HepG2 (cell line): ENCODE results near the gene GGCT.

Source experiments
- CTCF ChIP-seq: sonication (generic); formaldehyde crosslinking; IDR thresholded peaks from 2 replicates; pipeline ENCODE4 v1.5.0; 2020; ENCODE audit warnings: mild to moderate bottlenecking, missing genetic modification reagents, moderate library complexity
- EZH2 ChIP-seq: conservative IDR thresholded peaks from 2 replicates; pipeline ENCODE4 v1.6.1; 2012; ENCODE audit warnings: mild to moderate bottlenecking, low read depth, low read length, moderate library complexity
- HOMEZ ChIP-seq: IDR thresholded peaks from 2 replicates; pipeline ENCODE4 v1.6.1; 2016; ENCODE audit warnings: low read depth
- MAFG ChIP-seq: sonication (generic); formaldehyde crosslinking; IDR thresholded peaks from 2 replicates; pipeline ENCODE4 v1.5.1; 2020; ENCODE audit warnings: mild to moderate bottlenecking, missing genetic modification reagents
- MEIS2 ChIP-seq: sonication (generic); formaldehyde crosslinking; IDR thresholded peaks from 2 replicates; pipeline ENCODE4 v1.9.0; 2021; ENCODE audit warnings: mild to moderate bottlenecking, missing genetic modification reagents
- PATZ1 ChIP-seq: sonication (generic); formaldehyde crosslinking; IDR thresholded peaks from 2 replicates; pipeline ENCODE4 v1.4.0; 2020; ENCODE audit warnings: missing genetic modification reagents
- REST ChIP-seq, 2 experiments: IDR thresholded peaks; 2 replicates each; pipeline ENCODE4 v1.6.1; 2011 to 2012; ENCODE audit warnings: low read length in 2 of 2, borderline replicate concordance in 1 of 2, low read depth in 1 of 2, mild to moderate bottlenecking in 1 of 2, moderate library complexity in 1 of 2
- SMC3 ChIP-seq: IDR thresholded peaks from 2 replicates; pipeline ENCODE4 v1.6.1; 2011; ENCODE audit warnings: low read length, improper control_type of control experiment
- SNAPC2 ChIP-seq: sonication (generic); formaldehyde crosslinking; IDR thresholded peaks from 2 replicates; pipeline ENCODE4 v1.8.1; 2022; ENCODE audit warnings: mild to moderate bottlenecking, missing genetic modification reagents
- ZNF367 ChIP-seq: sonication (generic); formaldehyde crosslinking; IDR thresholded peaks from 2 replicates; pipeline ENCODE4 v1.4.0; 2020; ENCODE audit warnings: missing genetic modification reagents, borderline replicate concordance
- ZNF773 ChIP-seq: sonication (generic); formaldehyde crosslinking; IDR thresholded peaks from 2 replicates; pipeline ENCODE4 v1.4.0; 2020; ENCODE audit warnings: missing genetic modification reagents, borderline replicate concordance

GRCh38 chr7:30463405-30464145 is 41.1 kb downstream of the GGCT start:
- TF ChIP-seq MAFG (CRISPR knock-in tag) (no peak), PATZ1 (no peak), HOMEZ (no peak), CTCF (CRISPR knock-in tag) (no peak), REST (IDR thresholded peaks at IDR 0.05; ENCODE audit: borderline replicate concordance in 1 of 2, low read depth in 1 of 2, low read length in 2 of 2) (no peak), EZH2 (no peak), ZNF773 (CRISPR knock-in tag) (no peak), ZNF367 (CRISPR knock-in tag) (no peak), SNAPC2 (no peak), MEIS2 (CRISPR knock-in tag) (no peak), SMC3 (no peak)
